NCI-H2171 (cell line): ENCODE measurements around the gene RAD51.
A peak's percentile ranks its signal among the peaks of the same experiment; 100 is the strongest.
"Not testable (repeated sequence)": the region's sequence is repeated elsewhere in the genome, so short reads cannot be mapped to it uniquely, and the experiment has no call there.

ENCODE experiments used
- DNase-seq: peaks from one replicate; lab custom pipeline; 2025; lab: John Stamatoyannopoulos, UW

The RAD51 gene

GRCh38 chr15:40694688-40695468 is at the start of gene RAD51:
Gene RAD51, plus strand, starts transcription at chr15:40695174. Its CDS starts 3,585 bp downstream, at chr15:40698759.
- peak; percentile 92 for DNase-seq

DNA sequence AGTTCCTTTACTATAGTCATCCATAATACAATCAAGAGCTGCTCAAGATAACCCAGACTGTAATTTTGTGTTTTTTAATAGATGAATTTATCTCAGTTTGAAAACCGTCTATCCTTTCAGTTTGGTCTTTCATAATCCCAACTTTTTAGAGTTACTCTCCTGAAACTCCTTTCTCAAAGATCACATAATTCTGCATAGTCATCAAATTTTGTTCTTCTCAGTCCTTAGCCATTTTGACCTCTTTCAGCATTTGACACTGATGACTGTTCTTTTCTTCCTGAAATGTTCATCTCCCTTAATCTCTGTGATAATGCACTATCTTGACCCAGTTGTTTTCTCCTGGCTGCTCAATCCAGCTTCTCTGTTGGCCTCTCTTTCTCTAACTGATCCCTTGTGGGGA is 47.5 kb upstream of the RAD51 start:
- no peak for DNase-seq

GRCh38 chr15:40650479-40650878 is 44.5 kb upstream of the RAD51 start:
- DNase-seq = no peak

GRCh38 chr15:40660686-40661085 is 34.3 kb upstream of the RAD51 start:
- no peak for DNase-seq

- DNase-seq = no peak
Observed at GRCh38 chr15:40664909-40665308, 30.1 kb upstream of the RAD51 start.

DNA sequence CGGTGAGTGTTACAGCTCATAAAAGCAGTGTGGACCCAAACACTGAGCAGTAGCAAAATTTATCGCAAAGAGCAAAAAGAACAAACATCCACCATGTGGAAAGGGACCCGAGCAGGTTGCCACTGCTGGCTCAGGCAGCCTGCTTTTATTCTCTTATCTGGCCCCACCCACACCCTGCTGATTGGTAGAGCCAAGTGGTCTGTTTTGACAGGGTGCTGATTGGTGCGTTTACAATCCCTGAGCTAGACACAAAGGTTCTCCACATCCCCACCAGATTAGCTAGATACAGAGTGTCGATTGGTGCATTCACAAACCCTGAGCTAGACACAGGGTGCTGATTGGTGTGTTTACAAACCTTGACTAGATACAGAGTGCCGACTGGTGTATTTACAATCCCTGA is 18.7 kb upstream of the RAD51 start:
- DNase-seq = not testable (repeated sequence)

DNA sequence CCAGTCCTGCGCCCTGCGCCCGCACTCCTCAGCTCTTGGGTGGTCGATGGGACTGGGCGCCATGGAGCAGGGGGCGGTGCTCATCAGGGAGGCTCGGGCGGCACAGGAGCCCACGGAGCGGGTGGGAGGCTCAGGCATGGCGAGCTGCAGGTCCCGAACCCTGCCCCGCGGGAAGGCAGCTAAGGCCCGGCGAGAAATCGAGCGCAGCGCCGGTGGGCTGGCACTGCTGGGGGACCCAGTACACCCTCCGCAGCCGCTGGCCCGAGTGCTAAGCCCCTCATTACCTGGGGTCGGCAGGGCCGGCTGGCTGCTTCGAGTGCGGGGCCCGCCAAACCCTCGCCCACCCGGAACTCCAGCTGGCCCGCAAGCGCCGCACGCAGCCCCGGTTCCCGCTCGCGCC is 18.1 kb upstream of the RAD51 start:
- not testable (repeated sequence) for DNase-seq

- no peak for DNase-seq
Observed at GRCh38 chr15:40680151-40680550, 14.8 kb upstream of the RAD51 start.

DNA sequence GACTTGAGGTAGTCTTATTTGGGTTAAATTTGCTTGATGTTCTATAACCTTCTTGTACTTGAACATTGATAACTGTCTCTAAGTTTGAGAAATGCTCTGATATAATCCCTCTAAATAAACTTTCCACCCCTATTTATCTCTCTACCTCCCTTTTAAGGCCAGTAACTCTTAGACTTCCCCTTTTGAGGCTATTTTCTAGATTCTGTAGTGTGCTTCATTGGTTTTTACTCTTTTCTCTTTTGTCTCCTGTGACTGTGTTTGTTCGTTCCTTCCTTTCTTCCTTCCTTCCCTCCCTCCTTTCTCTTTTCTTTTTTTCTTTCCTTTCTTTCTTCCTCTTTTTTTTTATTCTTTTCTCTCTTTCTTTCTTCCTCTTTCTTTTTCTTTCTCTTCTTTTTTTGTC is 14.0 kb upstream of the RAD51 start:
- DNase-seq = not testable (repeated sequence)

DNA sequence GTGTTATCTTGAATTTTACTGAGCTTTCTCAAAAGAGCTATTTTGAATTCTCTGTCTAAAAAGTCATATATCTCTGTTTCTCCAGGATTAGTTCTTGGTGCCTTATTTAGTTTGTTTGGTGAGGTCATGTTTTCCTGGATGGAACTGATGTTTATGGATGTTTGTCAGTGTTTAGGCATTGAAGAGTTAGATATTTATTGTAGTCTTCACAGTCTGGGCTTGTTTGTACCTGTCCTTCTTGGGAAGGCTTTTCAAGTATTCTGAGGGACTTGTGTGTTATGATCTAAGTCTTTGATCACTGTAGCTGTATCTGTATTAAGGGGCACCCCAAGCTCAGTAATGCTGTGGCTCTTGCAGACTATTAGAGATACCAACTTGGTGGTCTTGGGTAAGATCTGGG is 10.6 kb upstream of the RAD51 start:
- DNase-seq = no peak

DNA sequence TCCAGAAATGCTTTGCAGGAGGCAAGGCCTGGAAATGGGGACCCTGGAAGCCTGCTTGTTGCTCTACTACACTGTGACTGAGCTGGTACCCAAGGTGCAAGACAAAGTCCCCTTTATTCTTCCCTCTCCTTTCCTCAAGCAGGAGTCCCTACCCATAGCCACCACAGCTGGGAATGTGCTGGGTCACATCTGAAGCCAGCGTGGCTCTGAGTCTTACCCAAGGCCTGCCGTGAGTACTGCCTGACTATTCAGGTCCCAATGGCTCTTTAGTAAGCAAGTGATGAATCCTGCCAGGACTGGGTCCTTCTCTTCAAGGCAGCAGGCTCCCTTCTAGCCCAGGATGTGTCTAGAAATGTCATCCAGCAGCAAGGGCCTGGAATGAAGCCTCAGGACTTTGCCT is 9.6 kb upstream of the RAD51 start:
- no peak for DNase-seq

- DNase-seq = no peak
Observed at GRCh38 chr15:40688932-40689799, 5.8 kb upstream of the RAD51 start.

GRCh38 chr15:40691737-40692136 is 3.2 kb upstream of the RAD51 start:
- no peak for DNase-seq

- no peak for DNase-seq
Observed at GRCh38 chr15:40693904-40694687, 878 bp upstream of the RAD51 start.

DNA sequence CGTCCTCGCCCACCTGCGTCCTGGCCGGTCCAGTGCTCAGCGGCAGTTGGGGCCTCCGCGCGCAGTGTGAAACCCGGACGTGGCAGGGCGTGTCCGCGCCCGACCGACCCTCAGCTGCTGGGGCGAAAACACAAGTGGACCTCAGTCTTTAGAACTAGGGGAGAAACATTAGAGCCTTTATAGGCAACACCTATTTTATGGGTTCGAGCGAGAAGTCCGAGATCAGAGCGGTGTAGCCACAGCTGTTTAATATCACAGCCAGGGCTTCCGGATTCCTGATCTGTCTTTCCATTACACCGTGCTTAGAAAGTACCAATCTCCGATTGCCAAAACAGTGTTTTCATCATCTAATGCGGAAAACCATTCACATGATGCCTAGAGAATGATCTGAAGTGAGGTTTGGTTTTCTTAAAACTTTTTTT is 506 bp downstream of the RAD51 start:
- DNase-seq = no peak

- no peak for DNase-seq
Observed at GRCh38 chr15:40696228-40696627, 1.3 kb downstream of the RAD51 start.

GRCh38 chr15:40697916-40698315 is 2.9 kb downstream of the RAD51 start:
- no peak for DNase-seq

GRCh38 chr15:40702077-40702476 is 7.1 kb downstream of the RAD51 start:
- DNase-seq = peak; percentile 3

GRCh38 chr15:40706121-40706520 is 11.1 kb downstream of the RAD51 start:
- DNase-seq = no peak

DNA sequence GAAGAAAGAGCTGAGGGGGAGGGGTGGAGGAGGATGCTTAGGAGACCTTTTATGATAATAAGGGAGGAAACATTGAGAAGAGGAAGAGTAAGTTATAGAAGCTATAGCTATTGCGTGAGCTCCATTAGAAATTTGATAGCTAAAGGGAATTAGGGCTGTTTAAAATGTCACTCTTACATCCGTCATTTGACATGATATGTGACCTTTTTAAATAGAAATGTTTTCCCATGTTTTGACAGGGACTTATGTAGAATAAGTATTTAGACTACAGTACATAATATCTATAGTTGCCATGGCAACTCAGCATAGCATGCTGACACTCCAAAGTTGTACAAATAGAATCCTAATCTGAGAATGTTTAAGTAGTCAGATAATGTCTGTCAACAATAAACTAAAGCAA is 19.2 kb downstream of the RAD51 start:
- no peak for DNase-seq

GRCh38 chr15:40716165-40716564 is 21.2 kb downstream of the RAD51 start:
- no peak for DNase-seq

DNA sequence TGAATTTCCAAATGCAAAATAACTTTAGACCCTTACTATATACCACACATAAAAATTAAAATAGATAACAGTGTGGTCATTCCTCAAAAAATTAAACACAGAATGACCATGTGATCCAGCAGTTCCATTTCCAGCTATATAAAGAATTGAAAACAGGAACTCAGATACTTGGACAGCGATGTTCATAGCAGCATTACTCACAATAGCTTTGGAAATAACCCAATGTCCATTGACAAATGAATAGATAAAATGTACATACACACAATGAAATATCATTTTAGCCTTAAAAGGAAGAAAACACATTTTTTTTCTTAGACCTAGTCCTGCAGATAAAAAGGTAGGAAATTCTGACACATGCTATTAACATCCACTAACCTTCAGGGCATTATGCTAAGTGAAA is 26.7 kb downstream of the RAD51 start:
- DNase-seq = no peak
